HG02870 (cell line): ENCODE data around the gene SYT14.
"Not testable (repeated sequence)": the region's sequence is repeated elsewhere in the genome, so short reads cannot be mapped to it uniquely, and the experiment has no call there.

Source experiments
- ATAC-seq: cut with Tn5 transposase; IDR thresholded peaks from one replicate; pipeline ENCODE4 v1.9.1; 2021; ENCODE audit warnings: mild to moderate bottlenecking, moderate library complexity; ENCODE audit not compliant: unreplicated experiment

SYT14 gene

DNA sequence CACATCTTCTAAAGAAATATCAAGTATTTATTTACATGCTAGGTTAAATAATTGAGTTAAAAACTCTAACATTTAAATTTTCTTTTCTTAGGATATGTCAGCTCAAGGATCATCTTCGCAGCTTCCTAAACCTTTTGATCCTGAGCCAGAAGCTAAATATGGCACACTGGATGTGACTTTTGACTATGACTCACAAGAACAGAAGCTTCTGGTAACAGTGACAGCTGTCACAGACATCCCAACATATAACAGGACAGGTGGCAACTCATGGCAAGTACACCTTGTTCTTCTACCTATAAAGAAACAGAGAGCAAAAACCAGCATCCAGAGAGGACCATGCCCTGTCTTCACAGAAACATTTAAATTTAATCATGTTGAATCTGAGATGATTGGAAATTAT, 161.9 kb downstream of the SYT14 start:
- no peak for ATAC-seq

GRCh38 chr1:210104103-210104502, 166.1 kb downstream of the SYT14 start:
- no peak for ATAC-seq

DNA sequence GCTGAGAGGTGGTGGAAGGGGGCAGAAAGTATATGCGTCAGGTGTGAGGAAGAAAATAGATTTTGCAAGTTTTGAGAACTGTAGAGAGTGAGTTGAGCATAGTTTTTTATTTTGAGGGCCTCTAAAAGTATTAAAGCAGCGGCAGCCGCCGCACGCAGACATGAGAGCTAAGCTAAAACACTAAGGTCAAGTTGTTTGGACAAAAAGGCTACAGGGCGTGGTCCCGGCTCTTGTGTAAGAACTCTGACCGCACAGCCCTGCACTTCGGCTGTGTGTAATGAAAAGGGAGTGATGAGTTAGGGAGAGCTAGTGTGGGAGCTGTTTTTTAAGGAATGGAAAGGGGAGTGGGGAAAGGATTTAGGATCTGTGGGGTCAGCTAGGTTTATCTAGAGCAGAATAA, 174.9 kb downstream of the SYT14 start:
- ATAC-seq = not testable (repeated sequence)

GRCh38 chr1:210117198-210117597, 179.2 kb downstream of the SYT14 start:
- no peak for ATAC-seq

- ATAC-seq = no peak
Observed at GRCh38 chr1:210117681-210118170, 179.7 kb downstream of the SYT14 start.

- no peak for ATAC-seq
Observed at GRCh38 chr1:210123383-210123782, 185.4 kb downstream of the SYT14 start.

GRCh38 chr1:210123924-210124589, 186.0 kb downstream of the SYT14 start:
- ATAC-seq = no peak

GRCh38 chr1:210124736-210125135, 186.7 kb downstream of the SYT14 start:
- ATAC-seq = no peak

GRCh38 chr1:210125143-210125542, 187.1 kb downstream of the SYT14 start:
- ATAC-seq = no peak

DNA sequence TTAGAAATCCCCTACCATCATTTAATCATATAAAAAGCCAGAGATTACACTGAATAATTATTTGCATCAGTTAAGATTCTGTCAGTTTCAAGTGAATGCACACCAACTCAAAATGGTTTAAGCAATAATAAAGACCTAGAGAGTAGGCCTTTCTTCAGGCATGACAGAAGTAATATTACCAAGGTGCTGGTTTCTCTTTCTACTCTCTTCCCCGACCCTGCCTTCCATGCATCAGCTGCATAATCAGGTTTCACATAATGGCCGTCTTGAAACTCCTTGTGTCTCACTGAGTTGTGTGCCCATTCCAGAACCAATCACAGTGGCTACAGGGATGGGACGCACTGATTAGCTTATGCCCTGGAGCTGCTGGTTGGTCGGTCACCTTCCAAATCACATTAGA, 191.1 kb downstream of the SYT14 start:
- no peak for ATAC-seq

GRCh38 chr1:210129759-210130158, 191.7 kb downstream of the SYT14 start:
- ATAC-seq = peak; percentile 94

DNA sequence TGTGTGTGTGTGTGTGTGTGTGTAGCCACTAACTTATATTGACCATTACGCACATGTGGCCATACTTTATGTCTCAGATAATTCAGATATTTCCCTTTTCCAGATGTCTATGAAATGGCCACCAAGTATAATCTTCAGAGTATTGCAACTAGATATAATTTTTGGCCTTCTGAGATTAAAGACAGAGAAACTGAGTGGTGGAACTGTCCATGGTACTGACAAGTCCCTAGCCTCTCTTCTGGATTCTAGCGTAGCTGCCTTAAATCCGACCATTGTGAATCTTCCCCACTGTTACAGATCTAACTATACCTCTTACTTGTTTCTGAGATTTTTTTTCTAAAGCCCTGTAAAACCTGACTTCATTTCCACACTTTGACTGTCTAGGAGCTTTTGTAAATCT, 194.6 kb downstream of the SYT14 start:
- ATAC-seq = no peak

DNA sequence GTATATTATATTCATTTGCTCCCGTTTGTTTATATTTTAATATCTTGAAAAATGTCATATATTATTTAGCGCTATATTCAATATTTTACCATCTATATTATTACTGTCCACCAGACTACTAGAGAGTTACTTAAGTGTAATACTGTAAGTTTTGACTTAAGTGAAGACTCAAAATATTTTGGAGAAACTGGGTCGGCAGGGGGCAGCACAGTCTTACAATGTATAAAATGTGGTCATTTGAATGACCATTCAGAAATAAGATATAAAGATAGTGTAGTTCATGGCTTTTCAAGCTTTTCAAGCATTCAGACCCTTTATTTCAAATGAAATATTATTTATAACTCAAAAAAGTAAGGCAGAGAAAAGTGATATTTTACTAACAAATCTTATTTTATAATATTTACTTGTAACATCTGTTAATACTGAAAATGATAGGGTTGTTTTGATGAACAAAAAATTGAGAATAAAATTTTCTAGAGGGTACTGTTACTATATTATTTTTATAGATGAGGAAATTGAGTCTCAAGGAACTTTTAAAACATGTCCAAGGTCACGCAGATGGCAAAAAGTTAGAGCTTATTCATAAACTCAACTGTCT, 205.5 kb downstream of the SYT14 start:
- no peak for ATAC-seq

GRCh38 chr1:210144736-210145135, 206.7 kb downstream of the SYT14 start:
- no peak for ATAC-seq

DNA sequence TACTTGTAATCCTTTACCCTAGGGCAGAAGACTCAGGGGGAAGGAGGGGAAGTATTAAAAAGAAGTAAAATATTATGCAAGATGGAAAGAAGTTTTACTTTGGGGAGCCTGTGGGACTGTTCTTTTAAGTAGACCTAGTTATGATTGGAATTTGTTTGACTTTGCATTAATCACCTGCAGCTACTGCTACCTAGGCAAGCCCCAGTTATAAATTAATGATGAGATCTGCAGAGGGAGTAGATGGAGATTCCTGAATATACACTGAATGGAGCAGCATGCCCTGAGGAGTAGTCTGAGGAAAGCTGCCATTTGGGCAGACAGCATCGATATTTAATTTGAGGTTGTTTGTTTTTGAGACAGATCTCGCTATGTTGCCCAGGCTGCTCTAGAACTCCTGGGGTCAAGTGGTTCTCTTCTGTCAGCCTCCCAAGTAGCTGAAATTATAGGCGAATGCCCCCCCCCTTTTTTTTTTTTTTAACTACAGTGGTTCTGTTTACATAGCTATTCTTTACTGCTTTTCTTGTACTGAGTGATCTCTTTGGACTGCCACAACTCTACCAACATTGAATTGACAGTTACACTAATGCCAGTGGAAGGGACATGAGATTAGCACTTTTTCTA, 213.1 kb downstream of the SYT14 start:
- ATAC-seq = no peak

- ATAC-seq = no peak
Observed at GRCh38 chr1:210159211-210159610, 221.2 kb downstream of the SYT14 start.

DNA sequence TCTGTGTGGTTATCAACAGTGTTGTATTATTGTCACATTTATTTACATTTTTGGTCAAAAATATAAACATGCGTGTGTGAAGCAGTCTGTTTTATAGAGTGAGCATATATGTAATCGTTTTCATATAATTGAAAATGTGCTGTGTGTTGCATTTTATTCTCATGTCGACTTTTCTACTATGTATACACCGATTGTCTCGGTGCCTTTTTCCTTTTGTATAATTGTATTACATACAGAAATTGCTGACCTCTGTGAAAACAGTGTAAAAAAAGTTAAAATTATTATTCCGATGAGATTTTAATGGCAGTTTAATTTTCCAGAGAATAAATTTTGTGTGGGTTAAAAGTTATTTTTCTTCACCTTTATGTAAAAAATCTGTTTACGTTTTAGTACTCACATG, 232.2 kb downstream of the SYT14 start:
- ATAC-seq = no peak

DNA sequence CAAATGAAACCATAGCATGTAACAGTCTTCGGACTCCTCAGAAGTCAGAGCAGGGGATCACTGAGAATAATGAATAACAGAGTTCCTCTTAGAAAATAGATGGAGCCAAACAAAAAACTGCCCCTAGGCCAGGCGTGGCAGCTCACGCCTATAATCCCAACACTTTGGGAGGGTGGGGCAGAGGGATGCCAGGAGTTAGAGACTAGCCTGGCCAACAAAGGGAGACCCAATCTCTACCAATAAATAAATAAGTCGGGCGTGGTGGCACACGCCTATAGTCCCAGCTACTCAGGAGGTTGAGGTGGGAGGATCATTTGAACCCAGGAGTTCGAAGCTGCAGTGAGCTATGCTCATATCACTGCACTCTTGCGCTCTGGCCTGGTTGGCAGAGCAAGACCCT, 236.1 kb downstream of the SYT14 start:
- no peak for ATAC-seq

GRCh38 chr1:210185063-210185462, 247.0 kb downstream of the SYT14 start:
- ATAC-seq = no peak

GRCh38 chr1:210187849-210188606, 250.0 kb downstream of the SYT14 start:
- not testable (repeated sequence) for ATAC-seq

DNA sequence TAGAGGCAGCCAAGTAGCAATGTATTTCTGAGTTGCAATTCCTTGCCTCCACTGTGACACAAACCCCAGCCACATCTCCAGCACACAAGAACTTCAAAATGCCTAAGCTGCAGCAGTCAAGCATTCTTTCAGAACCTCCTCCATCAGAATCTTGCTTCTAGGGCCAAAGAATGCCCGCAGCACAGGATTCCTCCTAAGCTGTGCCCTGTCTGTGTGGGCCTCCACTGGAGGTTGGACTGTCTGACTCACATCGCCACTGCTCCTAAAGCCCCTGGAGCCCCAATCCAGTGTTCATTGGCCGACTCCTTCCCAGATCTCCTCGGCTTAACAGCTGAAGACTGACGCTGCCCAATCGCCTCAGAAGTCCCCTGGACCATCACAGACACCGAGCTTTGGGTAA, 251.4 kb downstream of the SYT14 start:
- ATAC-seq = no peak
